Thoracic aorta (tissue), 2 donors: ENCODE data around the gene ST6GALNAC3. TPM values are rescaled to one million over a fixed set of nuclear protein-coding genes. Genes with fewer than 3 reads are reported as not detected.

Source experiments
- ATAC-seq: fragments of 150-250 bp; one replicate; pipeline ENCODE4 v1.8.0; 2017; ENCODE audit warnings: low read depth; ENCODE audit not compliant: insufficient number of reproducible peaks, low FRiP score
- DNase-seq: peaks from one replicate; pipeline ENCODE4 v3.0.0-alpha.2; 2020; ENCODE audit warnings: low spot score
- H3K27ac ChIP-seq, 2 donors: fragments of 200-600 bp; sonication (generic); 1 replicate in 1 of 2; 2 replicates in 1 of 2; pipeline ENCODE4 v1.5.1; 2016; ENCODE audit warnings: mild to moderate bottlenecking in 2 of 2, moderate library complexity in 2 of 2
- H3K27me3 ChIP-seq: fragments of 200-600 bp; sonication (generic); replicated peaks from 2 replicates; pipeline ENCODE4 v1.6.0; 2016; ENCODE audit warnings: mild to moderate bottlenecking; ENCODE audit not compliant: insufficient read depth
- H3K36me3 ChIP-seq: fragments of 200-600 bp; sonication (generic); one replicate; pipeline ENCODE4 v1.5.1; 2016
- H3K4me1 ChIP-seq, 2 donors: fragments of 200-600 bp; sonication (generic); 1 replicate in 1 of 2; 2 replicates in 1 of 2; pipeline versions ENCODE4 v1.5.1 to v1.6.0; 2016; ENCODE audit warnings: low read depth in 2 of 2, mild to moderate bottlenecking in 1 of 2; ENCODE audit not compliant: control insufficient read depth in 1 of 2
- H3K4me3 ChIP-seq: fragments of 200-600 bp; sonication (generic); 2 replicates; pipeline ENCODE4 v1.5.1; 2016; ENCODE audit warnings: mild to moderate bottlenecking
- H3K9me3 ChIP-seq: fragments of 200-600 bp; sonication (generic); 2 replicates; pipeline ENCODE4 v1.5.1; 2016
- total RNA-seq, 2 donors: library from RNA; depleted of rRNA; stranded (reverse); fragments of >200 nt; gene quantifications; one replicate each; pipeline versions ENCODE4 v1.1.0 to v1.2.3, GENCODE V29; 2016
- TF ChIP-seq, protein P1 (sequence below): fragments of 200-600 bp; sonication (generic); IDR thresholded peaks from one replicate; pipeline ENCODE4 v1.5.1; 2019; ENCODE audit warnings: antibody characterized with exemption

Gene ST6GALNAC3
- total RNA-seq, 2 donors from 2014 or later: 1.4 to 9.5 TPM

GRCh38 chr1:76503736-76504135 lies 429.2 kb downstream of the ST6GALNAC3 start:
- TF ChIP-seq, protein P1, sequence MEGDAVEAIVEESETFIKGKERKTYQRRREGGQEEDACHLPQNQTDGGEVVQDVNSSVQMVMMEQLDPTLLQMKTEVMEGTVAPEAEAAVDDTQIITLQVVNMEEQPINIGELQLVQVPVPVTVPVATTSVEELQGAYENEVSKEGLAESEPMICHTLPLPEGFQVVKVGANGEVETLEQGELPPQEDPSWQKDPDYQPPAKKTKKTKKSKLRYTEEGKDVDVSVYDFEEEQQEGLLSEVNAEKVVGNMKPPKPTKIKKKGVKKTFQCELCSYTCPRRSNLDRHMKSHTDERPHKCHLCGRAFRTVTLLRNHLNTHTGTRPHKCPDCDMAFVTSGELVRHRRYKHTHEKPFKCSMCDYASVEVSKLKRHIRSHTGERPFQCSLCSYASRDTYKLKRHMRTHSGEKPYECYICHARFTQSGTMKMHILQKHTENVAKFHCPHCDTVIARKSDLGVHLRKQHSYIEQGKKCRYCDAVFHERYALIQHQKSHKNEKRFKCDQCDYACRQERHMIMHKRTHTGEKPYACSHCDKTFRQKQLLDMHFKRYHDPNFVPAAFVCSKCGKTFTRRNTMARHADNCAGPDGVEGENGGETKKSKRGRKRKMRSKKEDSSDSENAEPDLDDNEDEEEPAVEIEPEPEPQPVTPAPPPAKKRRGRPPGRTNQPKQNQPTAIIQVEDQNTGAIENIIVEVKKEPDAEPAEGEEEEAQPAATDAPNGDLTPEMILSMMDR: no peak
- H3K4me3 ChIP-seq: no peak overlapping the region
- DNase-seq: no peak
- no peaks in the 10 kb centered on the region for H3K36me3 ChIP-seq
- H3K27me3 ChIP-seq: no peaks in the 10 kb centered on the region
- H3K4me1 ChIP-seq: peaks cover 4 to 5% of the 10 kb centered on the region in 2 donors
- H3K9me3 ChIP-seq: no peaks in the 10 kb centered on the region
- no peak overlapping the region for H3K27ac ChIP-seq
- no peak for ATAC-seq

GRCh38 chr1:76507376-76507775 lies 432.8 kb downstream of the ST6GALNAC3 start:
- no peak for DNase-seq
- TF ChIP-seq, protein P1: no peak
- H3K4me1 ChIP-seq: peaks cover 0 to 8% of the 10 kb centered on the region in 2 donors
- H3K27ac ChIP-seq: no peak overlapping the region
- H3K4me3 ChIP-seq: no peak overlapping the region
- no peaks in the 10 kb centered on the region for H3K27me3 ChIP-seq
- ATAC-seq: no peak
- H3K9me3 ChIP-seq: no peaks in the 10 kb centered on the region
- H3K36me3 ChIP-seq: no peaks in the 10 kb centered on the region

DNA sequence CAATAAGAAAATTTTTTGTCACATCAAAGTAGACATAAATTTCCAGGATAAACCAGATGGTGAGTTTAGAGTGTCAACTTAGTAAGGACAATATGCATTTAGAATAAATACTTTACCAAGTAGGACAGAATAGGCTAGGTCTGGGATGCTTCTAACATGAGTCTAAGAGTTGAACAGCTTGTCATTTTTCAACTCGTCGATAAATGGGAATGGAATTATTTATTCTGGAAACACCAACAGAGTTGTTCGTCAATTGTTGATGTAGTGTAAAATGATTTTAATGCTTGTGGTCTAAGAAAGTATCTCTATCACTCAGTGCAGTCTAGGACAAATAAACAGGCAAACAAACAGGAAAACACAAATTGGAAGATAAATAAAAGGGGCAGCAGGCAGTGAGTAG lies 434.3 kb downstream of the ST6GALNAC3 start:
- Histone ChIP-seq H3K27ac (no peak overlapping the region), H3K4me1 (peaks cover 0 to 12% of the 10 kb centered on the region in 2 donors), H3K4me3 (no peak overlapping the region), H3K9me3 (no peaks in the 10 kb centered on the region), H3K36me3 (no peaks in the 10 kb centered on the region), H3K27me3 (no peaks in the 10 kb centered on the region)
- DNase-seq (no peak), ATAC-seq (no peak)
- TF ChIP-seq, protein P1: no peak

DNA sequence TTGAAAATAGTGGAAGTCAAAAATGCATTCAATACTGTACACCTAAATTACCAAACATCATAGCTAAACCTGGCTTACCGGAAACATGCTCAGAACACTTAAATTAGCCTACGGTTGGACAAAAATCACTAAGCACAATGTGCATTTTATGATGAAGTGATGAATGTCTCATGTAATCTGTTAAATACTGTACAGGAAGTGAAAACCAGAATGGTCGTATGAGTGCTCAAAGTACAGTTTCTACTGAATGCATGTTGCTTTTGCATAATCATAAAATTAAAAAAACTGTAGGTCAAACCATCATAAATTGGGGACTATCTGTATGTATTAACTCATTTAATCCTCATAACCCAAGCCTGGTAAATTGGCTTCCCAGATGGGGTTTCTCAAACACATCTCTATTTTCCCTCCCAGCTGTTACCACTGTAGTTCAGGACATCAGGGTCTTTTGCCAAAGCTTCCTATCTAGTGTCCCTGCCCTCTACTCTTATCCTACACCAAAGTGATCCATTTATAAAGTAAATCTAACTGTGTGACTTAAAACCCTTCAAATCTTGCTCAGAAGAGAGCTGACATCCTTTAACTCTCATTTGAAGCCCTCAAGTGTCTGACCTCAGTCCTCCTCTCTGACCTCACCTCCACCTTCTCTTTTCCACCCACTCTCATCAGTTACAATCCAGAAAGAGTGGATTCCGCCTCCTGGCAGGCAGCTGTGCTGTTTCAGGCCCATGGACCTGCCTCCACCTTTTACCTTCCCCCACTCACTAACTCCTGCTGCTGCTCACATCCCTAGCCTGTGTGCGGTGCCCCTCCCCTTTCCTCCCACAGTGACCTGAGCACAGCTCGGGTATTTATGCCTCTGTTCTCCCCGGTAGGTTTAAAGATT lies 436.4 kb downstream of the ST6GALNAC3 start:
- no peak overlapping the region for H3K4me3 ChIP-seq
- DNase-seq (no peak), ATAC-seq (no peak)
- TF ChIP-seq, protein P1: no peak
- no peak overlapping the region for H3K27ac ChIP-seq
- H3K9me3 ChIP-seq: no peaks in the 10 kb centered on the region
- H3K27me3 ChIP-seq: no peaks in the 10 kb centered on the region
- peaks cover under 1 to 20% of the 10 kb centered on the region in 2 donors for H3K4me1 ChIP-seq
- no peaks in the 10 kb centered on the region for H3K36me3 ChIP-seq

DNA sequence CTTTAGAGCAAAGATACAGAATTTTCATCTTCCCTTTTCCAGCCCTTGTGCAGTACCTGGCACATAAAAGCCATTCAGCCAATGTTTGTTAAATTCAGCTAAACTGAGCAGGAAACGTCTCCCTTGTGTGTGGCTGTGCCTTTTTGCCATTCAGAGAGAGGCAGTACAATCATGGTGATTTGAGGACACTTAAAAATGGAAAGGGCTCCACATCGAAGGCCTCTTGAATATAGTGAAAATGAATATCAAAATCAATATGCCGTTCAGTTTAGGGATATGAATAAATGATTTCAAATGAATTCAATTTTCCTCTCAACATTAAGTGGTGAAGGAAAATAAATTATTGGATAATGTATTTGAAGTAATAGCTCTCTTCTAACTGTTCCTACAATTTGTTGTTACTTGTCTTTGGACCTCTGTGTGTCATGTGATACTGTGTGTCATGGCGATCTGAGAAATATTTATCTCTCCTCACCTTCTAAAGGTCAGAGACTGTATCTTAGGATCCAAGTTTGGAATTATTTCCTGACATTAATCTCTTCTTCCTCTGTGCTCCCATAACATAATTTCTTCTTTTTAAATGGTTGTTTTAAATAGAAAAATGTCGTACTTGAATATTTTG lies 437.1 kb downstream of the ST6GALNAC3 start:
- H3K27ac ChIP-seq: no peak overlapping the region
- ATAC-seq: no peak

More for the DNA sequence above, 437.1 kb downstream of the ST6GALNAC3 start:
- no peak for DNase-seq
- TF ChIP-seq, protein P1: no peak
- Histone ChIP-seq H3K27me3 (no peaks in the 10 kb centered on the region), H3K9me3 (no peaks in the 10 kb centered on the region), H3K4me3 (no peak overlapping the region), H3K4me1 (peaks cover 7 to 27% of the 10 kb centered on the region in 2 donors), H3K36me3 (no peaks in the 10 kb centered on the region)
